Astrocyte of the spinal cord (primary cell): ENCODE measurements around the gene WFDC1.

Source experiments
- DNase-seq: peaks from one replicate; pipeline ENCODE4 v3.0.0; 2011; ENCODE audit warnings: low read depth, low spot score
- H3K4me3 ChIP-seq: 2 replicates; pipeline ENCODE4 v1.5.1; 2011; ENCODE audit warnings: low read depth, mild to moderate bottlenecking, low read length, moderate library complexity
- in situ Hi-C: cut with HindIII; loops from 2 replicates; pipeline ENCODE4 v1.10.0; 2017; ENCODE audit warnings: low sequenced_read_pairs
- TF ChIP-seq, protein P1 (sequence below): IDR thresholded peaks from 2 replicates; pipeline ENCODE4 v1.5.1; 2012; ENCODE audit warnings: low read depth, mild to moderate bottlenecking, low read length, inconsistent platforms

Gene WFDC1

DNA sequence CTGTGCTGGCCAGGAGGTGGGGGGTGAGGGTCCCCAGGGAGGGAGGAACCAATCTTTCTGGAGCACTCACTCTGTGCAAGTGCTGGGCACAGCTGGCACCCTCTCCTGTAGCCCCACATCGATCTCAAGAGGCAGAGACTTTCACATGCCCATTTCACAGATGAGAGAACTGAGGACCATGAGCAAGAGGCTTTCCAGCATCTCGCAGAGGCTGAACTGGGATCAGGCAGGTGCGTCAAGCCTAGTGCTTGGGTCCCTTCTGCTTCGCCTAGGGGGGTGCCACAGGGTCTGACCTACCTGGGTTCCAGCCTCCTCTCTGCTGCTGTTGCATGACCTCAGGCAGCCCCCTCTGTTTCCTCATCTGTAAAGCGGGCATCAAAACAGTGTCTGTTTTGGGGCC is 1.3 kb upstream of the WFDC1 start:
- TF ChIP-seq, protein P1, sequence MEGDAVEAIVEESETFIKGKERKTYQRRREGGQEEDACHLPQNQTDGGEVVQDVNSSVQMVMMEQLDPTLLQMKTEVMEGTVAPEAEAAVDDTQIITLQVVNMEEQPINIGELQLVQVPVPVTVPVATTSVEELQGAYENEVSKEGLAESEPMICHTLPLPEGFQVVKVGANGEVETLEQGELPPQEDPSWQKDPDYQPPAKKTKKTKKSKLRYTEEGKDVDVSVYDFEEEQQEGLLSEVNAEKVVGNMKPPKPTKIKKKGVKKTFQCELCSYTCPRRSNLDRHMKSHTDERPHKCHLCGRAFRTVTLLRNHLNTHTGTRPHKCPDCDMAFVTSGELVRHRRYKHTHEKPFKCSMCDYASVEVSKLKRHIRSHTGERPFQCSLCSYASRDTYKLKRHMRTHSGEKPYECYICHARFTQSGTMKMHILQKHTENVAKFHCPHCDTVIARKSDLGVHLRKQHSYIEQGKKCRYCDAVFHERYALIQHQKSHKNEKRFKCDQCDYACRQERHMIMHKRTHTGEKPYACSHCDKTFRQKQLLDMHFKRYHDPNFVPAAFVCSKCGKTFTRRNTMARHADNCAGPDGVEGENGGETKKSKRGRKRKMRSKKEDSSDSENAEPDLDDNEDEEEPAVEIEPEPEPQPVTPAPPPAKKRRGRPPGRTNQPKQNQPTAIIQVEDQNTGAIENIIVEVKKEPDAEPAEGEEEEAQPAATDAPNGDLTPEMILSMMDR, result no peak
- in situ Hi-C loops, result no loop called here
- H3K4me3 ChIP-seq, result no peak overlapping the region
- no peak for DNase-seq

DNA sequence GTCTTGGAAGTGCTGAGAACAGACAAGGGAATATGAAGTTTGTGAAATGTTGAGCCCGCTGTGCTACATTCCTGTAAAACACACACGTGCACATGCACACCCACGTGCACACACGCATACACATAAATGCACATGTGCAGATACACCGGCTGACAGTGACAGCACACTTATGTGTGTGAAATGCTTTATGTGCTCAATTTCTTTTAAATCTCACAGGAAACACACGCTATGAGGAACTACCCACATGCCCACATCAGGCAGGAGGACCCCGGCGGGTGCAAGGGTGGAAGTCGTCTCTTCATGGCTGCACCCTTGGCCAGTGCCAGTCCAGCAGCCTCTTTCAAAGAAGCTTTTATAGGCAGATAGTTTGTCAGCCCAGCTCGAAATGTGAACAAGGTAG is 561 bp upstream of the WFDC1 start:
- DNase-seq, result no peak
- H3K4me3 ChIP-seq, result no peak overlapping the region
- in situ Hi-C loops, result no loop called here
- TF ChIP-seq, protein P1, result no peak

DNA sequence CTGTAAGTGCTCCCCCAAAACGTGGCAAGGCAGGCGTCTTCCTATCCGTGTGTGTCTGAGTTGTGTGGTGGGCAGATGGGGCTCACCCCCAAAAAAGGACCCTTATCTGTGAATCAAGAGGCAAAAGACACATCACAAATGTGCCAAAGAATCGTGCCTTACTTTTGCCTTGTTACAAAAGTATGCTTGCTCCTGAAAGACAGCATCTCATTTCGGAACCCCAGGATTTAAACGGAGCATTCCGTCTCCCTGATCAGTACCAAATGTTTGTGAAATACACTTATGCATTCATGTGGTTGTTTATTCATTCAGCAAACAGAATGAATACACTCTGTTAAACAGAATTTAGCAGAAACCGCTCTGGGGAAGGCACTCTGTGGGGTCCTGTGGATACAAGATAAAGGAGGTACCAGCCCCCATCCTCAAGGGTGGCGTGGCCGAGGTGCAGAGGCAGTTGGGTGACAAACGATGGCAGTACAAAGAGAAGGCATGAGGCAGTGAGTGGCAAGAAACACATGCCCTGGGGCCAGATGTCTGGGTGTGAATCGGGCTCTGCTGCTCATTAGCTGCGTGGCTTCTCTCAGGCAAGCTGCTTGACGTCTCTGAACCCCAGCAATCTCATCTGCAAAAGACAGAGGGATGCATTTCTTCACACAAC is 654 bp downstream of the WFDC1 start:
- TF ChIP-seq, protein P1, result no peak
- no peak overlapping the region for H3K4me3 ChIP-seq
- DNase-seq, result no peak
- in situ Hi-C loops, result no loop called here

DNA sequence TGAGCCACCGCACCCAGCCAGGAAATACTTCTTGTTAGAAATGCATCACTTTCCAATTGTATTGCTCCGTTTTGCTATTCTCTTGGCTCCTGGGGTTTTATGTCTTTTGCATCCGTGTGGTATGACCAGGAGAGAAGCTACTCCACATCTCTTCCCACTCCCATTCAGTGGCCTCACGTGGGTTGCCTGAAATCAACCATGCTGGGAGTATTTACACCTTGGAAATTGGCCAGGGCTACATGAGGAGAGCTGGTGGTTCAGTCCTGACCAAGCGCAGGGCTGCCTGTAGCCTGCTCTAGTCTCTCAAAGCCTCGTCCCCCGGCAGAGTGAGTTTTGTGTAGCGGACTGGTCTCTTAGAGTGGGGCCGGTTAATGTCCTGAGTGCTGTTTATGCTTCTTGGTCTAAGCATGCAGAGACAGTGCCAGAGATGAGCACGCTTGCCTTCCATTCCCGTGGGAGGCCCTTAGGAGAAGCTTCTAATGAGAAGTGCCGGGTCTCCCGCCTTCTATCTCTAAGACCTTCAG is 3.8 kb downstream of the WFDC1 start:
- DNase-seq, result no peak
- TF ChIP-seq, protein P1, result no peak
- H3K4me3 ChIP-seq, result no peak overlapping the region
- in situ Hi-C loops, result no loop called here

DNA sequence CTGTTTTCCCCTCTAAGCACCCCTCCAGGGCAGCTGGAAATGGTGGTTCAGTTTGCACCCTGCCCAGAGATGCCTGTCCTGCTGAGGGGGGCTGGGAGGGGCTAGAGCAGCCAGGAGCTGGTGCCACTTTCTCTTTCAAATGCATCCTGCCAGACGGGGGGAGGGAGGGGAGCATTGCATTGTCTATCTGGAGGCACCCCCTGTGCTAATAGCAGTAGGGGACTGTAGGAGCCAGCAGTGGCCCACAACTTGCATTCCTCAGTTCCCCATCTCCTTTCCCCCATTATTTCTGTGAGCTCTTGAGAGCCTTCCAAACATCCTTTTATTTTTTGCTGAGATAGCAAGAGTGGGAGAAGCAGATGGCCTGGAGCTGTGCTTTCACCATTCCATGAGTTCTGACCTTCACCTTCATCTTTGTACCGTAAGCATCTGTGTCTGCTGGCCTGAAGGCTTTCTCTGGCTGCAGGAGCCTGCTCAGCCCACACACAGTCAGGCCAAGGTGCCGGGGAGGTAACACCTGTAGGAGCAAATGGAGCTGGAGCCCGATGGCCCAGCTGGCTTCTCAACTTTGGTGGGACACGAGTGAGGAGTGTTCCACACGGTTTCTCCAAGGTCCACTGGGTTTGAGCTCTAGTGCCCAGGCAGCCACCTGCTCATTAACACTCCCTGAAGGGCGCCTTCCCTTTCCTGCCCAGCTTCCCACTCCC is 5.2 kb downstream of the WFDC1 start:
- DNase-seq, result no peak
- in situ Hi-C loops, result no loop called here
- H3K4me3 ChIP-seq, result no peak overlapping the region
- TF ChIP-seq, protein P1, result no peak

DNA sequence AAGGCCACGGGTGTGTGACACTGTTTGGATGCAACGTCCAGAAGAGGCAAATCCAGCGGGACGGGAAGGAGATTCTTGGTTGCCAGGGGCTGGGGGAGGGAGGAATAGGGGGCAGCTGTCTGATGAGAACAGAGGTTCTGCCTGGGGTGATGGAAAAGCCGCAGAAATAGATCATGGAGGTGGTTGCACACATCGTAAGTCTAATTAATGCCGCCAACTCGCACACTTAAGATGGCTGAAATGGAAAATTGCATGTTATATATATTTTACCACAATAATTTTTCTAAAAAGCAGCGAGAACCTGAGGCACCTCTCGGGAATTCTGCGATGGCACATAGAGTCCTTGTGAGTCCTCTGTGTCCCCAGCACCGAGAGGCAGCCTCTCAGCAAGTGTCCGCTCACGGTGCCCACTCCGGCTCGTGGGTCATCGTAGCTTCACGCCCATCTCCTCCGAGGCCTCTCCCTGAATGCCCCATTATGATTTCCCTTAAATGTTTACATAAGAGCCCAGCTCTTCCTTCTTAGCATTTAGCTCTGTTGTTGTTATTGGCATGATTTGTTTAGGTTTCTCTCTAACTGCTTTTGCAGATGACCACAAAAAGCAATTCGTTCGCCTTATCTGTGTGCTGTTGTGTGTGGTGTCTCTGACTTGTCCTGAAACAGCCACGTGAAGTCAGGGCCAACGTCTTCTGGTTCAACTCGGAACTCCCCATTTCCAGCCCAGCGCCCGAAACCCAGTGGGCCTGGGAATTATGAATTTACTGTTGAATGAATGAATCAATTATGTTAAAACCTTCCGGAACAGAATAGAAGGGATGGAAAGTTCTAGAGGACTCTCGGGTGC is 7.7 kb downstream of the WFDC1 start:
- in situ Hi-C loops, result no loop called here
- no peak overlapping the region for H3K4me3 ChIP-seq
- DNase-seq, result no peak
- TF ChIP-seq, protein P1, result no peak
